GM12874 (cell line): ENCODE results near the gene TIAM1.

ENCODE experiments used
- CTCF ChIP-seq: IDR thresholded peaks from 2 replicates; pipeline ENCODE4 v1.5.1; 2011; ENCODE audit warnings: low read depth, mild to moderate bottlenecking, control low read depth, low read length, moderate library complexity; ENCODE audit not compliant: insufficient read depth

Gene TIAM1

GRCh38 chr21:31374395-31374794, 30.3 kb upstream of the TIAM1 start:
- TF ChIP-seq CTCF, result no peak

- TF ChIP-seq CTCF, result no peak
These were observed 28.4 kb upstream of the TIAM1 start for GRCh38 chr21:31372471-31372765.

GRCh38 chr21:31371715-31372470, 27.8 kb upstream of the TIAM1 start:
- TF ChIP-seq CTCF, result no peak

GRCh38 chr21:31370893-31371544, 27.0 kb upstream of the TIAM1 start:
- no peak for TF ChIP-seq CTCF

- TF ChIP-seq CTCF, result no peak
These were observed 26.3 kb upstream of the TIAM1 start for GRCh38 chr21:31370281-31370892.

GRCh38 chr21:31368361-31368760, 24.3 kb upstream of the TIAM1 start:
- no peak for TF ChIP-seq CTCF

GRCh38 chr21:31367801-31368200, 23.7 kb upstream of the TIAM1 start:
- TF ChIP-seq CTCF, result no peak
